GM19452 (cell line): Measurements from ENCODE around the gene PER3.

ENCODE experiments used
- ATAC-seq: cut with Tn5 transposase; IDR thresholded peaks from one replicate; pipeline ENCODE4 v1.9.1; 2021; ENCODE audit not compliant: unreplicated experiment

Gene PER3

GRCh38 chr1:7831458-7831857 lies 47.4 kb downstream of the PER3 start:
- ATAC-seq, result no peak

GRCh38 chr1:7833035-7833434 lies 48.9 kb downstream of the PER3 start:
- no peak for ATAC-seq

GRCh38 chr1:7838714-7839113 lies 54.6 kb downstream of the PER3 start:
- no peak for ATAC-seq

GRCh38 chr1:7839526-7839925 lies 55.4 kb downstream of the PER3 start:
- no peak for ATAC-seq

GRCh38 chr1:7842517-7842916 lies 58.4 kb downstream of the PER3 start:
- ATAC-seq, result no peak

GRCh38 chr1:7845761-7846160 lies 61.7 kb downstream of the PER3 start:
- ATAC-seq, result no peak

- no peak for ATAC-seq
Measured at GRCh38 chr1:7846656-7847055, 62.6 kb downstream of the PER3 start.

GRCh38 chr1:7847599-7847998 lies 63.5 kb downstream of the PER3 start:
- no peak for ATAC-seq

GRCh38 chr1:7850786-7851185 lies 66.7 kb downstream of the PER3 start:
- ATAC-seq, result no peak

- no peak for ATAC-seq
Measured at GRCh38 chr1:7852804-7853683, 69.0 kb downstream of the PER3 start, which contains the start of gene UTS2. Gene UTS2 (minus strand): TSS chr1:7853065. CDS start chr1:7853003, 62 bp downstream.

- no peak for ATAC-seq
Measured at GRCh38 chr1:7853684-7854026, 69.6 kb downstream of the PER3 start.

- no peak for ATAC-seq
Measured at GRCh38 chr1:7856345-7856744, 72.3 kb downstream of the PER3 start.

- ATAC-seq, result no peak
Measured at GRCh38 chr1:7857000-7857399, 72.9 kb downstream of the PER3 start.

GRCh38 chr1:7857985-7858384 lies 73.9 kb downstream of the PER3 start:
- no peak for ATAC-seq

- ATAC-seq, result no peak
Measured at GRCh38 chr1:7859406-7859805, 75.3 kb downstream of the PER3 start.

- no peak for ATAC-seq
Measured at GRCh38 chr1:7860130-7860529, 76.0 kb downstream of the PER3 start.

- ATAC-seq, result no peak
Measured at GRCh38 chr1:7861452-7861851, 77.4 kb downstream of the PER3 start.

GRCh38 chr1:7862211-7863060 lies 78.3 kb downstream of the PER3 start:
- ATAC-seq, result no peak

GRCh38 chr1:7863756-7864328 lies 79.8 kb downstream of the PER3 start:
- no peak for ATAC-seq

GRCh38 chr1:7865978-7866377 lies 81.9 kb downstream of the PER3 start:
- ATAC-seq, result no peak

GRCh38 chr1:7868070-7868780 lies 84.1 kb downstream of the PER3 start:
- no peak for ATAC-seq
